AG04450 (cell line): ENCODE results near the gene PRPSAP1. TPM values are rescaled to one million over a fixed set of nuclear protein-coding genes. Genes with fewer than 3 reads are reported as not detected.

Source experiments
- CTCF ChIA-PET: fragments of 300-600, 350-600 bp; formaldehyde crosslinking; extraction: SDS; loops from one replicate; lab custom pipeline; 2022; ENCODE audit warnings: antibody characterized with exemption, inconsistent platforms; lab: Charles Lee
- POLR2A ChIA-PET: fragments of 350-600 bp; formaldehyde crosslinking; extraction: SDS; loops from one replicate; lab custom pipeline; 2021; ENCODE audit warnings: antibody characterized with exemption, inconsistent platforms; lab: Yijun Ruan, JAX
- DNase-seq: peaks from one replicate; pipeline ENCODE4 v3.0.0-alpha.2; 2011; ENCODE audit warnings: low read depth, low spot score
- H3K27ac ChIP-seq: one replicate; pipeline ENCODE4 v1.5.1; 2012; ENCODE audit warnings: low read depth, low read length, control low read depth
- H3K27me3 ChIP-seq: one replicate; pipeline ENCODE4 v1.6.0; 2012; ENCODE audit warnings: low read length; ENCODE audit not compliant: control insufficient read depth, insufficient read depth
- H3K4me3 ChIP-seq: 2 replicates; pipeline ENCODE4 v1.5.1; 2011; ENCODE audit warnings: mild to moderate bottlenecking, low read depth, low read length, control low read depth
- H3K9me3 ChIP-seq: 2 replicates; pipeline ENCODE4 v1.5.1; 2012; ENCODE audit warnings: low read length; ENCODE audit not compliant: control insufficient read depth, insufficient read depth
- CTCF ChIP-seq: IDR thresholded peaks from 2 replicates; pipeline ENCODE4 v1.5.1; 2011; ENCODE audit warnings: low read depth, low read length, control low read depth, inconsistent platforms
- polyA plus RNA-seq: library from polyadenylated mRNA; depleted of rRNA; stranded (reverse); fragments of >200 nt; gene quantifications from 2 replicates; pipeline ENCODE4 v1.2.3, GENCODE V29; 2011

Gene PRPSAP1
- polyA plus RNA-seq, 1 experiment = 49.9 TPM

GRCh38 chr17:76266244-76266938 lies 87.3 kb downstream of the PRPSAP1 start:
- Histone ChIP-seq H3K4me3 (peak overlapping the region; percentile 80), H3K9me3 (no peaks in the 10 kb centered on the region), H3K27ac (no peak overlapping the region), H3K27me3 (no peaks in the 10 kb centered on the region)
- POLR2A ChIA-PET = interaction anchor here (1.0 to 1.4 kb wide), 2 partner anchors 14 to 254 kb away, joined by 3 to 5 read pairs; no protein-coding TSS in a partner anchor
- CTCF ChIA-PET = interaction anchor here (3.9 kb wide), 1 partner anchor 13 kb away, joined by 47 read pairs; no protein-coding TSS in a partner anchor
- DNase-seq = no peak
- TF ChIP-seq CTCF = no peak

GRCh38 chr17:76265624-76266243 lies 88.0 kb downstream of the PRPSAP1 start:
- H3K27ac ChIP-seq = no peak overlapping the region
- TF ChIP-seq CTCF = no peak
- no peaks in the 10 kb centered on the region for H3K9me3 ChIP-seq
- H3K4me3 ChIP-seq = peak overlapping the region; percentile 80
- ChIA-PET POLR2A (interaction anchor here (0.6 to 1.8 kb wide), 12 partner anchors 14 to 254 kb away, joined by 3 to 14 read pairs (median 4); partner anchors contain the start of genes EXOC7, SPHK1 and ZACN), CTCF (no interaction called here)
- no peaks in the 10 kb centered on the region for H3K27me3 ChIP-seq
- no peak for DNase-seq

- DNase-seq = peak; percentile 100
- TF ChIP-seq CTCF = no peak
- peak within 1 kb of the TSS; percentile 66 for H3K27ac ChIP-seq
- no peaks in the 10 kb centered on the region for H3K9me3 ChIP-seq
- peak within 1 kb of the TSS; percentile 80 for H3K4me3 ChIP-seq
- no peaks in the 10 kb centered on the region for H3K27me3 ChIP-seq
- ChIA-PET CTCF (interaction anchor here (1.3 kb wide), 1 partner anchor 14 kb away, joined by 3 read pairs; no protein-coding TSS in a partner anchor), POLR2A (interaction anchor here (0.6 to 1.8 kb wide), 15 partner anchors 13 to 280 kb away, joined by 3 to 14 read pairs (median 4); partner anchors contain the start of genes EXOC7, SPHK1 and ZACN)
Observed at GRCh38 chr17:76264755-76265623, 88.7 kb downstream of the PRPSAP1 start, which contains the start of gene UBALD2. Gene UBALD2 (plus strand): TSS chr17:76265348. CDS start chr17:76265506, 158 bp downstream.

- H3K4me3 ChIP-seq = no peak overlapping the region
- no peak for DNase-seq
- CTCF ChIA-PET = interaction anchor here (0.8 to 1.3 kb wide), 2 partner anchors 15 to 143 kb away, joined by 3 read pairs; no protein-coding TSS in a partner anchor
- H3K9me3 ChIP-seq = no peaks in the 10 kb centered on the region
- H3K27ac ChIP-seq = peak overlapping the region; percentile 66
- POLR2A ChIA-PET = interaction anchor here (0.6 to 1.8 kb wide), 13 partner anchors 12 to 280 kb away, joined by 3 to 14 read pairs (median 4); partner anchors contain the start of genes EXOC7, SPHK1 and ZACN
- no peaks in the 10 kb centered on the region for H3K27me3 ChIP-seq
- no peak for TF ChIP-seq CTCF
Observed at GRCh38 chr17:76264425-76264754, 89.3 kb downstream of the PRPSAP1 start.
